ENCODE results near the gene MTM1. TPM values are rescaled to one million over a fixed set of nuclear protein-coding genes. Genes with fewer than 3 reads are reported as not detected.

The MTM1 gene
- polyA plus RNA-seq, 1 donor from 2014 or later, result 7.1 TPM

DNA sequence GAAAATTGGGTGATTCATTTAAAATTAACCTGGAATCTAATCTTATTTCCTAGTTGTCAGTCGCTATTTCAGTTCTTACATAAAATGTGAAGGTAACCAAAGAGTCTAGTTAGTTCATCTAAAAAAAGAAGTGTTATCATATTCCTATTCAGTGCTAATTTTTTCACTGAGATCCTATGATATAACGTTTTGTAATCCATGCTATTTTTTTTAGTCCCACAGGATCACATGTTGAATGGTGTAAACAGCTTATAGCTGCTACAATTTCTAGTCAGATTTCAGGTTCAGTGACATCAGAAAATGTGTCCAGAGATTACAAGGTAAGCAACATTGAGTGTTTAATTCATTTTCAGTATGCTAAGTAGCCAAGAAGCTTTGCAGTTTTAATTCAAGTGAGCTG lies 130.6 kb downstream of the MTM1 start:
- Histone ChIP-seq H3K4me3 (ENCODE audit: low read length) (no peak overlapping the region), H2AFZ (ENCODE audit: low read depth, low read length) (no peak overlapping the region), H3K36me3 (ENCODE audit: insufficient read depth, low read length) (no peaks in the 10 kb centered on the region), H3K9me2 (ENCODE audit: insufficient read depth, low read length) (no peaks in the 10 kb centered on the region), H3K4me2 (ENCODE audit: low read length) (no peak overlapping the region), H3K27me3 (ENCODE audit: insufficient read depth, low read depth, low read length) (no peaks in the 10 kb centered on the region), H3K9ac (ENCODE audit: low read length) (no peak overlapping the region), H3K9me3 (ENCODE audit: low read length) (no peaks in the 10 kb centered on the region), H4K20me1 (ENCODE audit: insufficient read depth) (no peaks in the 10 kb centered on the region), H3K27ac (ENCODE audit: low read length) (no peak overlapping the region), H3K79me2 (replicated peaks; ENCODE audit: insufficient read depth, low read length) (no peaks in the 10 kb centered on the region), H3F3A (ENCODE audit: insufficient read depth, low read length, poor library complexity, severe bottlenecking) (no peaks in the 10 kb centered on the region)
- TF ChIP-seq TAF1 (IDR thresholded peaks at IDR 0.05; ENCODE audit: low read depth) (no peak), EZH2 (IDR thresholded peaks at IDR 0.05; ENCODE audit: borderline replicate concordance, insufficient read depth, low read length, poor library complexity, severe bottlenecking) (no peak), SMC3 (conservative IDR thresholded peaks at IDR 0.05; ENCODE audit: poor library complexity) (no peak), MXI1 (conservative IDR thresholded peaks at IDR 0.05; ENCODE audit: poor library complexity, severe bottlenecking) (no peak), RAD21 (conservative IDR thresholded peaks at IDR 0.05) (no peak), CTCF (IDR thresholded peaks at IDR 0.05; ENCODE audit: poor library complexity, severe bottlenecking) (no peak), REST (IDR thresholded peaks at IDR 0.05; ENCODE audit: borderline replicate concordance) (no peak), EP300 (conservative IDR thresholded peaks at IDR 0.05; ENCODE audit: poor library complexity, severe bottlenecking) (no peak), POLR2AphosphoS5 (IDR thresholded peaks at IDR 0.05) (no peak)

DNA sequence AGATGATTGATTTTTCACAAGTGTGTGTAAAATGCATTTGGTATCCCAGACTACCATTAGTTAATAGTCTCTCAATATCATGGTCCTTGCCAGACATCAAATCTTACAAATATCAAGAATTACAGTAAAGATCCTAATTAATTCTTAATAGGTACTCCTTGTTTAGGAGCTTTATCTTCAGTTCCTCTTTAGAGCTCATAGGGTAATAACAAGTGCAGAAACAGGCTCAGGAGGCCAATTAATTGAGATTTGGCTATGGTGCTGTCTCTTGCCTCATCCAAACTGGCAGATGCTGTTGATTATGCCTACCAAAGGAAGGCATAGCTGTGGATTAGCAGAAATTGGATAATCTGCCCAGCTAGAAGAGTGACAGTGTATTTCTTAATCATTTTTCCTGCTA lies 131.7 kb downstream of the MTM1 start:
- H3K9me2 ChIP-seq (ENCODE audit: insufficient read depth, low read length), result no peaks in the 10 kb centered on the region
- H3K9ac ChIP-seq (ENCODE audit: low read length), result no peak overlapping the region
- no peaks in the 10 kb centered on the region for H3K79me2 ChIP-seq (replicated peaks; ENCODE audit: insufficient read depth, low read length)
- no peaks in the 10 kb centered on the region for H3K36me3 ChIP-seq (ENCODE audit: insufficient read depth, low read length)
- H3K4me2 ChIP-seq (ENCODE audit: low read length), result no peak overlapping the region
- H3F3A ChIP-seq (ENCODE audit: insufficient read depth, low read length, poor library complexity, severe bottlenecking), result no peaks in the 10 kb centered on the region
- no peaks in the 10 kb centered on the region for H3K27me3 ChIP-seq (ENCODE audit: insufficient read depth, low read depth, low read length)
- no peak overlapping the region for H3K27ac ChIP-seq (ENCODE audit: low read length)
- H2AFZ ChIP-seq (ENCODE audit: low read depth, low read length), result no peak overlapping the region
- TF ChIP-seq POLR2AphosphoS5 (IDR thresholded peaks at IDR 0.05), result no peak
- TF ChIP-seq EZH2 (IDR thresholded peaks at IDR 0.05; ENCODE audit: borderline replicate concordance, insufficient read depth, low read length, poor library complexity, severe bottlenecking), result no peak
- no peak for TF ChIP-seq MXI1 (conservative IDR thresholded peaks at IDR 0.05; ENCODE audit: poor library complexity, severe bottlenecking)
- no peak for TF ChIP-seq EP300 (conservative IDR thresholded peaks at IDR 0.05; ENCODE audit: poor library complexity, severe bottlenecking)
- no peak for TF ChIP-seq TAF1 (IDR thresholded peaks at IDR 0.05; ENCODE audit: low read depth)
- TF ChIP-seq REST (IDR thresholded peaks at IDR 0.05; ENCODE audit: borderline replicate concordance), result no peak
- no peak for TF ChIP-seq RAD21 (conservative IDR thresholded peaks at IDR 0.05)
- TF ChIP-seq SMC3 (conservative IDR thresholded peaks at IDR 0.05; ENCODE audit: poor library complexity), result no peak
- no peak for TF ChIP-seq CTCF (IDR thresholded peaks at IDR 0.05; ENCODE audit: poor library complexity, severe bottlenecking)
- no peak overlapping the region for H3K4me3 ChIP-seq (ENCODE audit: low read length)
- H3K9me3 ChIP-seq (ENCODE audit: low read length), result no peaks in the 10 kb centered on the region
- H4K20me1 ChIP-seq (ENCODE audit: insufficient read depth), result no peaks in the 10 kb centered on the region

All from neural cell (in vitro differentiated cells).